Stromal cell of bone marrow (primary cell): ENCODE data around the gene SMCO4.
"Not testable (repeated sequence)": the region's sequence is repeated elsewhere in the genome, so short reads cannot be mapped to it uniquely, and the experiment has no call there.

ENCODE experiments used
- DNase-seq: peaks from one replicate; pipeline ENCODE4 v3.0.0-alpha.2; 2012; ENCODE audit warnings: low read depth

SMCO4 gene

DNA sequence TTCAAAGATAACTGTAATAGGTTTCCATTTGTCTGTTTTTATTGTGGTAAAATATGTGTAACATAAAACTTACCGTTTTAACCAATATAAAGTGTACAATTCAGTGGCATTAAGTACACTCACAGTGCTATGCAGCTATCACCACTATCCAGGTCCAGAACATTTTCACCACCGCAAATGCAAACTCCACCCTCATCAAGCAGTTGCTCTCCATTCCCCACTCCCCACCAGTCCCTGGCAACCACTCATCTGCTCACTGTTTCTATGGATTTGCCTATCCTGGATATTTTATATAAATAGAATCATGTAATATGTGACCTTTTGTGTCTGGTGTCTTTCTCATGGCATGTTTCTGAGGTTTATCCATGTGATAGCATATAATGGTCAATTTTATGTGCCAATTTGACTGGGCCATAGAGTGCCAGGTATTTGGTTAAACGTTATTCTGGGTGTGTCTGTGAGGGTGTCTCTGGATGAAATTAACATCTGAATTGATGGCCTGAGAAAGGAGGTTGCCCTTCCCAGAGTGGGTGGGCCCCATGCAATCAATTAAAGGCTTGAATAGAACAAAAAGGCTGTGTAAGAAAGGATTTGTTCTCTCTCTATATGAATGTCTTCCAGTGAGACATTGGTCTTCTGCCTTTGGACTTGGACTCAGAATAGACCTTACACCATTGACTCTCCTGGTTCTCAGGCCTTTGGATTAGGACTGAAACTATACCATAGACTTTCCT lies 17.2 kb upstream of the SMCO4 start:
- no peak for DNase-seq

DNA sequence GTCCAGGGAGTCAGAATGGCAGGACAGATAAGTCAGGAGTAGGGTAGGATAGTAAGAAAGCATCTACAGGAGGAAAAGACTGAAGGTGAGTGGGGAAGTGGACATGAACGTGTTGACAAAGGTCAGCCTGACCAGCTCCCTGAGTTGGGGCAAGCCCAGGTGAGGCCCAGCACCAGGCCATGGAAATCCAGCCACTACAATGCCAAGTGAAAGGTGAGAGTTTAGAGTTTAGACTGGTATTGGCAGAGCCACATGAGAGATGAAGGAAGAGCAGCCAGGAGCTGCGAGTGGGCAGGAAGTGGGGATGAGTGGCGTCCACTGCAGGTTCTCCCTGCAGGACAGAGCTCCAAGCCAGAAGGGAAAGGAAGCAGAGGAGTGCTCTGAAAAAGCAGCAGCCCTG lies 16.5 kb upstream of the SMCO4 start:
- DNase-seq = no peak

DNA sequence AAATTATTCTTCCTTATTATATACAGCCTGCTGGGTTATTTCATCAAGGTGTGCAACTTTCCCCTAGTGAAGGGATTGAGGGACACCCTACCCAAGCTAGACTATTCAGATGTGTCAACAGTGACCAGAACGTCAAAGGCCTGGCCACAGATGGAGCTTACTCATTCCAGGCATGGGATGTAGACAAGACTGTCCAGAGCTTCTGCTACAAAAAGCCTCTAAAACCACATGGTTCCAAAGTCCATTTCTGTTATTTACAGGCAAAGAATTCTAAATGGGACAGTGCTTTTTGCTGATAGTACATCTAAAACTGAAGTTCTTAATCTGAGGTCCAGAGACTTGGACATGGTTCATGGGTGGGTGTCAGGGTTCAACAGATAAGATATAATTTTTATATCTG lies 9.7 kb upstream of the SMCO4 start:
- DNase-seq = no peak

DNA sequence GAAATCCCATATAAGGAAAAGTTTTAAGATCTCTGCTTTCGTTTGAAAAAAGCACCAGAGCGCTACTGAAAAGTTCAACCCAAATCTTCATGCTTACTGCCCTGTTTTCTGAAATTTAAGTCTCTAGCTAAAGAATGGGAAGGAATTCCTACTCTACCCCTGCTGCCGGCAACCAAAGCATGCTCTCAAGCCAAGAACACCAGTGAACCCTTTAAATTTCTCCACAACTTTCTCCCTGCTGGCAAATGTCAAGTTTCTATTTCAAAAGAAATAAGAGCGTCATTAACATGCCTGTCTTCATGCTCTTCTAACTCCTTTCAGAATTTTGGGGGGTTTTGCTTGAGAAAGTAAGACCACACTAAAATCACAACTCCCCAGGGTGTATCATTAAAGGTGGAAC lies 6.8 kb upstream of the SMCO4 start:
- DNase-seq = no peak

DNA sequence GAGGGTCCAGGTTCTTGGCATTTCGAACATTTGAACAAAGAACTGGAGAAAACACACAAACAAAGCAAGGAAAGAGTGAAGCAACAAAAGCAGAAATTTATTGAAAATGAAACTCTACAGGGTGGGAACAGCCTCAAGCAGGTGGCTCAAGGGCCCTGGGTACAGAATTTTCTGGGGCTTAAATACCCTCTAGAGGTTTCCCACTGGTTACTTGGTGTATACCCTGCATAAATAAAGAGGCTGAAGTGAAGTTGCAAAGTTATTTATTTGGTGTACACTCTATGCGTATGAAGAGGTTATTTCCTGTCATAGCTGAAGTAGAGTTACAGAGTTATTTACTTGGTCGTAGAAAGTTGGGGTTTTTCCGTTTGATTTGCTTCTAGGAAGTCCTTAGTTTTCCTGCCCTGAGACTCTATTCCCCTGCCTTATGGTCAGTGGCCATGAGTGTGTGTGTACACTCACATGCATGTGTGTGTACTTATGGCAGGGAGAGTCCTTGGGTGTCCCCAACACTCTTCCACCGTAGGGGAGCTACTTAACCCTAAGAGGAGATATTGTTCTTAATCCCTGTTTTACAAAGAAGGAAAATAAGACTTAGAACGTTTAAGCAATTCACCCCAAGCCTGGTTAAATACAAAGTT lies 5.6 kb upstream of the SMCO4 start:
- DNase-seq = no peak

DNA sequence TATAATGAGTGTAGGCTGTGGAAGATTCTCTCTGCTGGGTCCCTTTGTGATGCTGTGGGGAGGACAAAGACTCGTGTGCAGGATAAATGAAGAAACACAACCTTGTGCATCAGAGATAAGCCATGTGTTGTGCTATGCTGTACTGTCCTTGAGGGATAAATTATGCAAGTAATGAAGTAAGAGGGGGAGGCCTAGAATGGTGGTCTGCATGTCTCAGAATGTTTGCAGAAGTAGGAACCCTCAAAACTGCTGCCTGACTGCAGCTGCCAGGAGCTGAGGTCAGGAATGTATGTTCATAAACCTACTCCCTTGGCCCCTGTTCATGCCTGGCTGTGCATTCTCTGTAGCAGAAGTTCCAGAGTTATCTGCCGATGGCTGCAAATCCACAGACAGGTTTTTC lies 4.6 kb upstream of the SMCO4 start:
- no peak for DNase-seq

DNA sequence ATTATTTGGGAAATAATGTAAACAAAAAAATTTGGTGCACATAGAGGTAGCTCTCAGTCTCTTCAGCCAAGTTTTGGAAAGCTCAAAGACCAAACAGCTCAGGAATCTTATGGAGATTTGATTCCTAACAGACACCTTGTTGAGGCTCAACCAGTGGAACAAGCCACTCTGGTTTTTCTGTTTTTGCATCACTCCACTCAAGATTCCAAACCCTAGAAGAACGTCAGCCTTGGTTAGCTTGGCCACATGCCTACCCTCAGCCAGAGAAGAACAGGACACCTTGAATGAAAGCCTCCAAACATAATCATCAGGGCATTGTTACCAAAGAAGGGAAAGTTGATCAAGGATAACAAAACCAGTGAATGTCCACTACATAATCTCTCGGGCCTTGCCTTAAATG lies 3.8 kb upstream of the SMCO4 start:
- DNase-seq = no peak

DNA sequence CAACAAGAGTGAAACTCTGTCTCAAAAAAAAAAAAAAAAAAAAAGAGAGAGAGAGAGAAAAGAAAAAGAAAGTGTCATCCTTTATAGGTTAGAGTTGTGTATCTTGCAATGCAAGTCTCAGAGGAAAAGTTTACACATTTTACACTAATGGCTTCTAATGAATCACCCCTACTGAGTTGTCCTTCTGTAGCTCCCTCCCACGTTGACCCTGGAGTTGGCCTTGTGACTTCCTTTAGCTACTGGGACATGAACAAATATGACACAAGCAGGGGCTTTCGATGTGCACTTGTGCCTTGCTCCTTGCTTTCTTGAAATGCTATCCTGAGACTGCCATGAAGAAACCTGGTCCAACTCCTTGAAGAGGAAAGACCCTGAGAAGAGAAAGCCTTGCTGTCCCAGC lies 2.4 kb upstream of the SMCO4 start:
- no peak for DNase-seq

DNA sequence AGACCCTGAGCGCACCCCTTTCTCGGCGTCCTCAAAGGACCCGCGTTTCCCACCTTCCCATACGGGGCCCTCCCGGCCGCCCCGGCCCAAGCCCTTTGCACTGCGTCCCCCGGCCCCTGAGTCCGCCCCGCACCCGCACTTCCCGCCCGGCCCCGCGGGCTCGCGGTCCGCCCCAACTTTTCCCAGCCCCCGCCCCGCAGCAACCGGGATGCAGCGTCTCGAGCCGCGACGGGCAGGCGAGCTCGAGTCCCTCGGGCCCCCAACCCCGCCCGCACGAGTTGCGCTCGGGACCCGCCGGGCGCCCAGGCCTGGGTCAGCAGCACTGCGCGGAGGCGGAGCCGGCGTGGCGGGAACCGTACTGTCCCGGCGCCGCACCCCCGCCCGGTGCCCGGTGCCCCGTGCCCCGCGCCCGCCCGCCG lies 371 bp downstream of the SMCO4 start:
- no peak for DNase-seq

DNA sequence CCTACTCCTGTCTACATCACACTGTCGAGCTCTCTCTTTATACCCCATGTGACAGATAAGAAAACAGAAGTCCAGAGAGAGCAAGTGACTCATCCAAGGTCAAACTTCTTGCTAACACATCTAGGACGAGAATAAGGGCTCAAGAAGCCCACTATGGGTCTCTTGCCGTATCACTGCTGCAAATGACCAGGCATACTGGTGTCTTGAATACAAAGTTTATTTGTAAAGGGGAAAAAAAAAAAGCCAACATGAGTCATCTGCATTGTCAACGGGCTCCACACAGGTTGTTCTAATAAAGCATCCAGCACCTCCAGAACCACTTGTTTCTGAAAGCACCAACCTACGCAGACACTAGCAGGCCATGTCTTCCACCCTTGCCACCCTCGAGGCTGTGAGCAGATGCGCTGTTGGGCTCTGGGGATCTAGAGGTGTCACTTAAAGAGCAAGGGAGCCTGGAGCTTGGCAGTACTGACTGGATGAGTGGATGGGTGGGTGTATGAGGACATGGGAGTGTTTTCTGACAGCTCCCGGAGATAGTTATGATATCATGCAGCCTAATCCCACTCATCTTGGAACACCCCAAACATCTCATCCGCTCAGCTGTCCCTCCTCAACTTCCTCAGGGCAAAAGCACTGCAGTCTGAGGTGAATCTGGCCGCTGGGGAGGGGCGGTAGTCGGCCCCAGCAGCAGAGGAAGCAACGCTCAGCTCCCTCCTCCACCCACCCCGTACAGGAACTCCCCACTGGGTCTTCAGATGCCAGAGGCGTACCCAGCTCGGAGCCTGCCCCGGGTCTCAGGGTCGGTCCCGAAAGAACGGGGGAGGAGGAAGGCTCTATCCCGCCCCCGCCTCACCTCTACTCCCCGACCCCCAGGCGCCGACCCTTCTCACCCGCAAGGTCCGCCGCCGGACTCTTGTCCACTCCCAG lies 1.0 kb downstream of the SMCO4 start:
- peak; percentile 21 for DNase-seq

DNA sequence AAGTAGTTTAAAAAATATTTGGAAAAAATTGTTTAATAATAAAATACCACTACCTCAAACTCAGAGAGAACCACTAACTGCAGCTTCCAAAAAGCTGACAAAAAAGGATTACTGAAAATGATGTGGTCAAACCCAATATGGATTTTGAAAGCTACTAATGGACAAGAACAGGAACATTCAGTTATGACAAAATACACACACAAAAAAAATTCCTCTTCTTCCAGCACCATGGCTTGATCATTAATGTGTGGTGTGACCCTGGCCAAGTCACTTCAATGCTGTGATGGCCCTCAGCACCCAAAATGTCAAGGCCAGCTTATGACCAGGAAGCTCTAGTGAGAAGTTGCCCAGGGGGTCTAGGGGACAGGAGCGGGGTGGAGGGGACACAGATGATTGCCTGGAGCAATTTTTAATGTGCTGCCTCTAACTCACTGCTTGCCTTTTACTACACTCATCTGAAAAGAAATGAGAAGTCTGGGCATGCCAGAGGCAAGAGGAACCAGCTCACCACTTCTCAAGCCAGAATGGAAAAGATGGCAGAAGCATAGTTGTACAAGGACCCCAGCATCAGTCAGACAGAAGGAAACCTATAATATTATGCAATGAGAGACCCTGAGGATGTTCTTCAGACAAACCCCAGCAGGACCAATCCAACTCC lies 2.2 kb downstream of the SMCO4 start:
- DNase-seq = no peak

DNA sequence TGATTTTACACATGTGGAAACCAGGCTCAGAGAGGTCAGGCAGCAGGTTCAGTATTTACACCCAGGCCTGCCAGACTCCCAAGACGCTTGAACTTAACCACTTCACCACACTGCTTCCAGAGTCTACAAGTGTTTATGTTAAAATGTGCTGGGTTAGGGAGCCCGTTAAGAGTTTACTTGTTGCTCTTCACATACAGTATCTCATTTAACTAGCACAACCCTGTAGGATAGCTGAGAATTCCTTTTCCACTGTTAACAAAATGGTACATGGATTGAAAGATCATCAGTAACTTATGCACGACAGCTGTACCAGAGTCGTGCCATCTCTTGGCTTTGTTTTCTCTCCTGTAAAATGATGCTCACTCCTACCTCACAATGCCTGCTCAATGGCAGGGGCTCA lies 2.9 kb downstream of the SMCO4 start:
- DNase-seq = no peak

DNA sequence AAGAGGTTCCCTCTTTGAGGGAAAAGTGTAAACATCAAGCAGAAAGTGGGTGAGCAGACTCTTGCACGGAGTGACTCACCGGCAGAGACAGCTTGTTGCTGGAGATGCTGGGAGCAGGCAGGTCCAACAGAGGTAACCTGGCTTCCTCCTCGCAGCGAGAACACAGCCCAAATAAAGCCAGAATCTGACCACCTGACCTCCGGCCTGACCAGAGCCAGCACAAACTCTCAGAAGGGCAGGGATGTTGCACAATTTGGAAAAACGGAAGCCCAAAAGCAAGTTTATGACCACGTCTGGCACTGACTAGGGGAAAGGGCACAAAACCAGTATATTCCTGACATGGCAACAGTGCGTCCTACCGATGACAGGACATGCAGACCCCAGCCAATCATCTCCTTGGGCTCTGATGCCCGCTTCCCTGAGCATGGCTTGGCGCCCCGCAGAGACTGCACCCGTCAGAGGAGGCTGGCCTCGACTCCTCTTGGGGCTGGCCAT lies 5.4 kb downstream of the SMCO4 start:
- DNase-seq = no peak

DNA sequence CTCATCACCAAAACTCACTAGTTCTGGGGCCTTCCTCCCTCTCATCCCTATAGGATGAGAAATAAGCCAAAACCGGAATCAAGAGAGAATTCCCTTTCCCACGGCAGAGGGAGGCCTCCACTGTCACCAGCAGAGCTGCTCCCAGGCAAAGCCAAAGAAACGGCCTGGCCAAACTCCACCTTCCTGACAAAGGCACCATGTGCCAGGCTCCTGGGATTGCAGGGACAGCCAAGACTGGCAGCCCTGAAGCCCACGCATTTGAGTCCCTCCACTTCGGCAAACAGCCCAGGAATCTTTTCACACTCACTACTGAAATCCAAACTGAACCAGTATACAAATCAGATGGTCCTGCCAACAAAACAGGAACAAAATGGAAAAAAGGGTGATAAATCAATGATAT lies 6.1 kb downstream of the SMCO4 start:
- DNase-seq = no peak

DNA sequence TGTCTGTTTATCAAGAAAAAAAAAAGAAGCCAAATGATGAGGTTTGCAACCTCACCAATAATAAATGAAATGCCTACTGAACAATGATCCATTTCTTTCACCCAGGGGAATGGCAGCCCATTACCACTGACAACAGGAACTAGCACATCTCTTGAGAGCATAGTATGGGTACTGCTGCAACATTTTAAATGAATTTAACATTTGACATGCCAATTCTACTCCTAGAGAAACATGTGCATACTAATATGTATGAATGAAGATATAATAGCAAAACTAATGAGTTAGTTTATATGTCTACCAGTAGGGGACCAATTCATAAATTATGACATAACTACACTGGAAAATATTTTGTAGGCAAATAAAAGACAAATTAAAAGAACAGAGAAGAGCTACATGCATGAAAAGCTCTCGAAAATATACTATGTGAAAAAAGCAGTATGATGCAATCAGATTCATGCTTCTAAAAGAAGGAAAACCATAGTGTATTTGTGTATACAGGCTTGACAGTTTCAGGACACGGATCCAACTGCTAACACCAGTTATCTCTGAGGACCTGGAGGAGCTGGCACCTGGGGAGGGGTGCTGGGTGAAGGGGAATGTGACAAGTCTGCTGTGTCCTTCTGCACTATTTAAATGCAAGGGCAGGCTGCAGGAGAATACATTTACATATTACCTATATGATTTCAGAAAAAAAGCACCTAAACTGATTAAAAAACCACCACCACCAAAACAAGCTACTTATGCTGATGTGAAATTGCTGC lies 6.9 kb downstream of the SMCO4 start:
- DNase-seq = no peak

DNA sequence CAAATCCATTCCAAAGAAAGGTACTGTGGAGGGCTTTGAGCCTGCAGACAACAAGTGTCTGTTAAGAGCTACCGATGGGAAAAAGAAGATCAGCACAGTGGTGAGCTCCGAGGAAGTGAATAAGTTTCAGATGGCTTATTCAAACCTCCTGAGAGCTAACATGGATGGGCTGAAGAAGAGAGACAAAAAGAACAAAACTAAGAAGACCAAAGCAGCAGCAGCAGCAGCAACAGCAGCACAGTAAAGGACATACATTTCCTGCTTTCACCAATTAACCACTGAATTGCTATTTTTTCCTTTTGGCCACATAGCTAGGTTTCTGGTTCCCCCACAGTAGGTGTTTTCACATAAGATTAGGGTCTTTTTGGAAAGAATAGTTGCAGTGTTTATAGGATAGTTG lies 7.6 kb downstream of the SMCO4 start:
- DNase-seq = not testable (repeated sequence)

DNA sequence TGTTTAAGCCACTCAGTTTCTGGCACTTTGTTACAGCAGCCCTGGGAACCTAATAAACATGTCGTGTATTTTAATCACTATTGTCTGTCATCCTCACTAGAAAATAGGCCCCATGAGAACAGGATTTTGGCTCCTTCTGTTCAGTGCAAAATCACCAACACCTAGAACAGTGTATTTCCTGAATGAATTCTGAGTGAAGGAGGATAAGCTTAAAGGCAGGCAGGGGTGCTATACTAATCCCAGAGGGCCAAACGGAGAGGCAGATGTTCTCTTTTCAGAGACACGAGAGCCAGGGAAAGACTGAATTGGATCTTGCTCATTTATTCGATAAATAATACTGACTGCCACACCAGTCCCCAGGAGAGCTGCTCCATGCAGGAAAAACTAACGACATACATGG lies 10.4 kb downstream of the SMCO4 start:
- DNase-seq = no peak

DNA sequence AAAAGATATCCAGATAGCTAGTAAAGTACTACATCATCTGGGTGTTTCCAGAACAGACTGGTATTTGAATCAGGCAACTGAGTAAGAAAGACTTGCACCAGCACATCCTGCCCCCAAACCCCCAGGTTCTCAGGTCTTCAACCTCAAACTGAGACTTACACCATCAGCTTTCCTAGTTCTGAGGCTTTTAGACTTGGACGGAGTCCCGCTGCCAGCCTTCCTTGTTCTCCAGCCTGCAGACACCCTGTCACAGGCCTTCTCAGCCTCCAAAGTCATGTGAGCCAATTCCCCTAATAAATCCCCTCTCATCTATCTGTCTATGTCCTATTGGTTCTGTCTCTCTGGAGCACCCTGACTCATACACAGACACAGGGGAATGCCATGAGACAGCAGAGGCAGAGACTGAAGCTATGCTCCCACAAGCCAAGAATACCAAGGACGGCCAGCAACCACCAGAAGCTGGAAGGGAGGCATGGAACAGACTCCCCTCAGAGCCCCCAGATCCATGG lies 10.9 kb downstream of the SMCO4 start:
- no peak for DNase-seq

DNA sequence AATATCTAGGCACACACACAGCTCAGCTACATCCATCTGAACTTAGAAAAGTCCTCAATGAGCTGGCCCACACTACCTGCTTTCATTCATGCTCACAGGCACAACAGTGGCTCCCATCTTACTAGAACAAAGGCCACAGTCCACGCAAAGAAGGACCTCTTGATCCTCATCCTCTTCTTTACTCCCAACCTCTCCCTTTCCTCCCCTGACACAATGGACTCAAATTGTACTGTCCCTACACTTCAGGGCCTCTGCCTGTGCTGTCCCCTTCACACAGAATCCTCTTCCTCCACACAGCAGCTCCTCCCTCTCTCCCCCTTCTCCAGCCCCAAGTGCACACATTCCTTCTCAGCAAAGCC lies 12.7 kb downstream of the SMCO4 start:
- DNase-seq = no peak

DNA sequence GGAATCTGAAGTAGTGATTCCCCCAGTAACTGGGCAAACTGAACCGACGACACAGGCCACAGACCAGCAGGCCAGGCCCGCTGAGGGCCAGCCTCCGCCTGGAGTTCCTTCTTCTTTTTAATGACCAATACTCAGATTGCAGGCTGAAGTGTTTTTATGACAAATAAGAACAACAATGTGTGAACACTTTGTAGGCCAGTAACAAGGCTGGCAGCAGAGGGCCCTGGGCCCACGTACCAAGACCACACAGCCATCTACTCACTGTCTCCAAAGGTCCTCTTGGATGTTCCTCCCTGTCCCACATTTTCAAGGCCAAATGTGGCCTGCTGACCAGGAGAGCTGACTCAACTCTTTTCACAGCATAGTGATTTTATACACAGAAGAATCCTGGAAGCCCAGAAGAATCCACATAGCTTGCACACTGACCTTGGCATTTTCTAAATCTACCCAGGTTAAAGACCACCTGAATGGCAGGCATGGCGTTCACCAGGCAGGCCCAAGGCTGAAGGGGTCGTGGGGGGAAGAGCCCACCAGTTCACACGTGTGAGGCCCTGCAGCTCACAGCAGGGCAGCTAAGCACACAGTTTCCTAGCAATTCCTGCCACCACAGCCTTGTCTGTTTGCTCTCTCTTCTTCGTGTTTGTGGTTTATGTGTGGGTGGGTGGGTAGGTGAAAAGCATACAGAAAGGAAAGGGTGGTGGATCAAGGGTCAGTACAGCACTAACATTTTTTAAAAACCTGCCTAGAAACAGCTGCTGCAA lies 13.3 kb downstream of the SMCO4 start:
- DNase-seq = peak; percentile 29
